ENCODE measurements around the gene TMEM256. TPM values are rescaled to one million over a fixed set of nuclear protein-coding genes. Genes with fewer than 3 reads are reported as not detected.

TMEM256 gene
- total RNA-seq, 3 donors from 2014 or later (not counting 1 experiment from before 2014, with no cell fraction given), result 31.8 to 35.9 (median 34.2) TPM

- Mint-ChIP-seq H3K9me3 (no peaks in the 10 kb centered on the region), H3K4me3 (no peak overlapping the region), H3K36me3 (no peaks in the 10 kb centered on the region), H3K27ac (no peak overlapping the region), H3K27me3 (ENCODE audit: low read depth in 2 of 2) (no peaks in the 10 kb centered on the region), H3K4me1 (no peaks in the 10 kb centered on the region)
- 96% methylated on average over 7 of the region's 7 CpGs for WGBS (ENCODE audit: insufficient coverage)
- no peak for TF ChIP-seq CTCF (IDR thresholded peaks at IDR 0.05)
- H3K36me3 ChIP-seq (ENCODE audit: control insufficient read depth, insufficient read depth, low read length), result no peaks in the 10 kb centered on the region
- intact Hi-C loops (cut with micrococcal nuclease), result no loop called here
- no peaks in the 10 kb centered on the region for H3K27me3 ChIP-seq (ENCODE audit: control insufficient read depth, insufficient read depth, low read length)
- no peak overlapping the region for H3K27ac ChIP-seq (ENCODE audit: low read length)
- H3K4me1 ChIP-seq (ENCODE audit: control insufficient read depth, insufficient read depth, low read length), result no peaks in the 10 kb centered on the region
- DNase-seq (no peak), ATAC-seq (no peak)
- no peak overlapping the region for H3K4me3 ChIP-seq (ENCODE audit: low read length)
- H3K9me3 ChIP-seq (ENCODE audit: control insufficient read depth, insufficient read depth, low read length), result no peaks in the 10 kb centered on the region
Measured at GRCh38 chr17:7427549-7427948, 23.7 kb upstream of the TMEM256 start.

- Histone ChIP-seq H3K27me3 (ENCODE audit: control insufficient read depth, insufficient read depth, low read length) (no peaks in the 10 kb centered on the region), H3K4me1 (ENCODE audit: control insufficient read depth, insufficient read depth, low read length) (no peaks in the 10 kb centered on the region), H3K4me3 (ENCODE audit: low read length) (no peak overlapping the region), H3K36me3 (ENCODE audit: control insufficient read depth, insufficient read depth, low read length) (no peaks in the 10 kb centered on the region), H3K27ac (ENCODE audit: low read length) (no peak overlapping the region), H3K9me3 (ENCODE audit: control insufficient read depth, insufficient read depth, low read length) (no peaks in the 10 kb centered on the region)
- WGBS (ENCODE audit: insufficient coverage), result 93% methylated on average over 29 of the region's 29 CpGs
- H3K4me3 Mint-ChIP-seq, result no peak overlapping the region
- no peaks in the 10 kb centered on the region for H3K36me3 Mint-ChIP-seq
- H3K9me3 Mint-ChIP-seq, result no peaks in the 10 kb centered on the region
- no peaks in the 10 kb centered on the region for H3K27me3 Mint-ChIP-seq (ENCODE audit: low read depth in 2 of 2)
- intact Hi-C loops (cut with micrococcal nuclease), result no loop called here
- H3K27ac Mint-ChIP-seq, result no peak overlapping the region
- ATAC-seq, result no peak
- TF ChIP-seq CTCF (IDR thresholded peaks at IDR 0.05), result no peak
- no peaks in the 10 kb centered on the region for H3K4me1 Mint-ChIP-seq
- DNase-seq, result no peak
Measured at GRCh38 chr17:7426896-7427489, 23.1 kb upstream of the TMEM256 start.

- Histone ChIP-seq H3K27me3 (ENCODE audit: control insufficient read depth, insufficient read depth, low read length) (no peaks in the 10 kb centered on the region), H3K36me3 (ENCODE audit: control insufficient read depth, insufficient read depth, low read length) (no peaks in the 10 kb centered on the region), H3K4me3 (ENCODE audit: low read length) (no peak overlapping the region), H3K4me1 (ENCODE audit: control insufficient read depth, insufficient read depth, low read length) (no peaks in the 10 kb centered on the region), H3K27ac (ENCODE audit: low read length) (no peak overlapping the region), H3K9me3 (ENCODE audit: control insufficient read depth, insufficient read depth, low read length) (no peaks in the 10 kb centered on the region)
- H3K9me3 Mint-ChIP-seq, result no peaks in the 10 kb centered on the region
- 94% methylated on average over 33 of the region's 33 CpGs for WGBS (ENCODE audit: insufficient coverage)
- TF ChIP-seq CTCF (IDR thresholded peaks at IDR 0.05), result no peak
- no peak overlapping the region for H3K27ac Mint-ChIP-seq
- no peaks in the 10 kb centered on the region for H3K4me1 Mint-ChIP-seq
- no peaks in the 10 kb centered on the region for H3K36me3 Mint-ChIP-seq
- no peak for DNase-seq
- H3K4me3 Mint-ChIP-seq, result no peak overlapping the region
- intact Hi-C loops (cut with micrococcal nuclease), result no loop called here
- no peaks in the 10 kb centered on the region for H3K27me3 Mint-ChIP-seq (ENCODE audit: low read depth in 2 of 2)
- no peak for ATAC-seq
Measured at GRCh38 chr17:7426203-7426863, 22.4 kb upstream of the TMEM256 start.

- Histone ChIP-seq H3K36me3 (ENCODE audit: control insufficient read depth, insufficient read depth, low read length) (no peaks in the 10 kb centered on the region), H3K27me3 (ENCODE audit: control insufficient read depth, insufficient read depth, low read length) (no peaks in the 10 kb centered on the region), H3K4me3 (ENCODE audit: low read length) (no peak overlapping the region), H3K9me3 (ENCODE audit: control insufficient read depth, insufficient read depth, low read length) (no peaks in the 10 kb centered on the region), H3K27ac (ENCODE audit: low read length) (no peak overlapping the region), H3K4me1 (ENCODE audit: control insufficient read depth, insufficient read depth, low read length) (no peaks in the 10 kb centered on the region)
- H3K36me3 Mint-ChIP-seq, result no peaks in the 10 kb centered on the region
- no peaks in the 10 kb centered on the region for H3K27me3 Mint-ChIP-seq (ENCODE audit: low read depth in 2 of 2)
- no peak overlapping the region for H3K27ac Mint-ChIP-seq
- DNase-seq, result no peak
- ATAC-seq, result no peak
- intact Hi-C loops (cut with micrococcal nuclease), result no loop called here
- whole genome bisulfite sequencing (ENCODE audit: insufficient coverage), result 92% methylated on average over 8 of the region's 8 CpGs
- no peak overlapping the region for H3K4me3 Mint-ChIP-seq
- no peaks in the 10 kb centered on the region for H3K4me1 Mint-ChIP-seq
- no peak for TF ChIP-seq CTCF (IDR thresholded peaks at IDR 0.05)
- no peaks in the 10 kb centered on the region for H3K9me3 Mint-ChIP-seq
Measured at GRCh38 chr17:7425756-7426155, 21.9 kb upstream of the TMEM256 start.

Measured in natural killer cell (primary cell).